ENCODE results near the gene GALNT10. TPM values are rescaled to one million over a fixed set of nuclear protein-coding genes. Genes with fewer than 3 reads are reported as not detected.

The GALNT10 gene
- total and polyA plus RNA-seq, 10 of the 15 experiments (the other 5 are each of a cell fraction or from before 2014, with no cell fraction given) = 3.9 to 35.4 (median 15.5) TPM

DNA sequence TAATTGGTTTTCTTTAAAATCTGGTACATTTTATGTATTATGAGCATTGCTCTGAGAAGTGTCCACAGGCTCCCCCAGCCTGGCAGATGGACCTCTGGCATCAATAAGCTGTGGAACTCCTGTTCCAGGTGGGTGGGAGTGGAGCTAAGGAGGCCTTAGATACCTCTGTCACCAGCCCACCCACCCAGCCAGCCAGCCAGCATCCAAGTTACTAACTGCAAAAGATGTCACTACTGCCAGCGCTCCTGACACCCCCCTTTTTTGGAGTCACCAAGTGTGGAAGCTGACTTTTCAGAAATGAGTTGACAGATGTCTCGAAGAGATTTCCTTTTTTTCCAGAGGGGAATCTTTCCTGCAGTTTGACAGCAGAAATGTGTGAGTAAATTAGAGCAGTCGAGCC lies 111.2 kb downstream of the GALNT10 start:
- Histone ChIP-seq H4K20me1 (ENCODE audit: control insufficient read depth, insufficient read depth) (no peaks in the 10 kb centered on the region), H3K4me3 (no peak overlapping the region), H3K79me2 (ENCODE audit: control insufficient read depth, insufficient read depth, low read length) (no peaks in the 10 kb centered on the region), H3K4me1 (ENCODE audit: control insufficient read depth, insufficient read depth, low read length) (no peaks in the 10 kb centered on the region), H2AFZ (ENCODE audit: control insufficient read depth, low read depth, low read length) (no peak overlapping the region), H3K4me2 (ENCODE audit: control insufficient read depth, insufficient read depth) (no peak overlapping the region), H3K9ac (ENCODE audit: control insufficient read depth, insufficient read depth, low read length) (no peak overlapping the region), H3K36me3 (ENCODE audit: control insufficient read depth in 2 of 2, insufficient read depth in 2 of 2, low read length in 1 of 2) (peaks cover 6 to 19% of the 10 kb centered on the region in 2 experiments), H3K27me3 (replicated peaks in 1 of 2; ENCODE audit: control insufficient read depth in 2 of 2, insufficient read depth in 2 of 2, low read length in 1 of 2) (no peaks in the 10 kb centered on the region), H3K9me3 (replicated peaks; ENCODE audit: control insufficient read depth, insufficient read depth, low read length) (peaks cover 3% of the 10 kb centered on the region; the same call in 2 of the 3 replicates), H3K27ac (ENCODE audit: control insufficient read depth, insufficient read depth) (no peak overlapping the region)
- FAIRE-seq (no peak), ATAC-seq (no peak), DNase-seq (ENCODE audit: low read depth, low spot score) (no peak)
- ChIA-PET CTCF (interaction anchor here (1.2 kb wide), 1 partner anchor 11 kb away, joined by 4 read pairs; no protein-coding TSS in a partner anchor), SMC1A (ENCODE audit: uncharacterized antibody, unreplicated experiment) (interaction anchor here (1.7 kb wide), 1 partner anchor 14 kb away, joined by 4 read pairs; no protein-coding TSS in a partner anchor), POLR2A (no interaction called here), RAD21 (ENCODE audit: unreplicated experiment) (no interaction called here)
- TF ChIP-seq, protein P1, sequence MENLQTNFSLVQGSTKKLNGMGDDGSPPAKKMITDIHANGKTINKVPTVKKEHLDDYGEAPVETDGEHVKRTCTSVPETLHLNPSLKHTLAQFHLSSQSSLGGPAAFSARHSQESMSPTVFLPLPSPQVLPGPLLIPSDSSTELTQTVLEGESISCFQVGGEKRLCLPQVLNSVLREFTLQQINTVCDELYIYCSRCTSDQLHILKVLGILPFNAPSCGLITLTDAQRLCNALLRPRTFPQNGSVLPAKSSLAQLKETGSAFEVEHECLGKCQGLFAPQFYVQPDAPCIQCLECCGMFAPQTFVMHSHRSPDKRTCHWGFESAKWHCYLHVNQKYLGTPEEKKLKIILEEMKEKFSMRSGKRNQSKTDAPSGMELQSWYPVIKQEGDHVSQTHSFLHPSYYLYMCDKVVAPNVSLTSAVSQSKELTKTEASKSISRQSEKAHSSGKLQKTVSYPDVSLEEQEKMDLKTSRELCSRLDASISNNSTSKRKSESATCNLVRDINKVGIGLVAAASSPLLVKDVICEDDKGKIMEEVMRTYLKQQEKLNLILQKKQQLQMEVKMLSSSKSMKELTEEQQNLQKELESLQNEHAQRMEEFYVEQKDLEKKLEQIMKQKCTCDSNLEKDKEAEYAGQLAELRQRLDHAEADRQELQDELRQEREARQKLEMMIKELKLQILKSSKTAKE (IDR thresholded peaks at IDR 0.05; ENCODE audit: low read depth, poor library complexity, severe bottlenecking) = no peak
- TF ChIP-seq EP300 (IDR thresholded peaks at IDR 0.05; ENCODE audit: borderline replicate concordance in 1 of 2, control insufficient read depth in 1 of 2, low read depth in 2 of 2, low read length in 2 of 2) (no peak), POLR2AphosphoS2 (IDR thresholded peaks at IDR 0.05; ENCODE audit: low read depth, low read length) (no peak), GABPA (IDR thresholded peaks at IDR 0.05; ENCODE audit: low read depth) (no peak), RUNX3 (IDR thresholded peaks at IDR 0.05; ENCODE audit: low read length) (no peak), NBN (IDR thresholded peaks at IDR 0.05) (no peak), CEBPB (IDR thresholded peaks at IDR 0.05; ENCODE audit: borderline replicate concordance in 1 of 2, low read depth in 2 of 2, low read length in 2 of 2) (no peak), NRF1 (conservative IDR thresholded peaks at IDR 0.05; ENCODE audit: low read depth, low read length) (no peak), YBX1 (IDR thresholded peaks at IDR 0.05) (no peak), ZNF274 (IDR thresholded peaks at IDR 0.05; ENCODE audit: insufficient read depth, insufficient read length) (no peak)
- intact Hi-C loops (cut with micrococcal nuclease; ENCODE audit: unreplicated experiment) = no loop called here
- no TSS peak for BruUV-seq (replicated peaks)
- in situ Hi-C loops (cut with MboI) = no loop called here
- WGBS (ENCODE audit: insufficient coverage, insufficient replicate concordance, low lambda C conversion rate, missing lambda C conversion rate) = 92% methylated on average over 3 of the region's 3 CpGs
